Measurements from ENCODE around the gene PHF21A.
"Not testable (repeated sequence)": the region's sequence is repeated elsewhere in the genome, so short reads cannot be mapped to it uniquely, and the experiment has no call there.

The PHF21A gene

DNA sequence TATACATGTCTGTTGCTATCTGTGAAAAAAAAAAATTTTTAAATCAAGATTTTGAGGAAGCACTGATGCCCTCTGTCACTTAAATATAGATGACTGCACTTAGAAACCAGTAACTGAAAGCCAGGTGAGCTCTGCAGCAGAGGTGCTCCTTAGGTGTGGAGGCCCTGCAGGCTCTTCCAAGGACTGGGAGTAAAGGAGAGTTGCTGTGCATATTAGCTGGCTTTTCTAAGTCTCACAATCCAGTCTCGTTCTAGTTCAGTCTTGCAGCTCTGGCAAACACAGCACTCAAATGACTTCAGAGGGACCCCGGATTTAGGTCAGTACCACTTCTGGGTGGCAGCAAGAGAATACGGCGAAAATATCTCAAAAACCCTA, 137.8 kb downstream of the PHF21A start:
- no peak for DNase-seq (ENCODE audit: low spot score)

DNA sequence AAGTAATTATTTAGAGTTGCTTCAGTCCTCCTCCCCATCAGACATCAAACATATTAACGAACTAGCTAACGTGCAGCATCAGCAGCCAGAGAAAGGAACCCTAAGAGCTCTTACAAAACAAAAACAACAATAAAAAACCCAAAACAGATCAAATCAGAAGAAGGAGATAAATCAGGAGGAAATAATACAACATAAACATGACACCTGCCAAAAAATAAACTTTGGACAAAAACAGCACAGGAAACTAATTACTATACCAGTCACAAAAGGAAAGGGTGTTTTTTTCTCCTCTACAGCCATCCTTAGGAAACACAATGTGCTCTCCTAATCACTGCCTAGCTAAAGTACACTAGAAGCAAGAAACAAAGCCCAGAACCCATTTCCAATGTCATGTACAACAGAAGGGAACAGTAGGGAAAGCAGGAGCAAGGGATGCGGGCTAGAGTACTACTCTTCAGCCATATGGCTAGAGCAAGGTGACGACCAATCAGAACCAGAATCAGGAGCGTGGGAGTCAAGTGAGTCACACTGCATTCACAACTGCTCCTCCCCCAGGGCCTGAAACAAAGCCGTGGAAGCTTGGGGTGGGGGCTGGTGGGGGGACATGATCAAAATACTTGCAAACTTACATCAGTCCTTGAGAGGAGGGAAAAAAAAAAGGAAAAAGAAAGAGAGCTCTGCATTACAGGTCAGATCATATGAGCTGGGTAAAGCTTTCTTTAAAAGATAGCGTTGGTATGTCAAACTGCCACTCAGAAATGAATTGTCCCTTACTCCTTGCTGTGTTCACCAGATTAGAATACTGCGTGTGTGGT, 138.4 kb downstream of the PHF21A start:
- DNase-seq (ENCODE audit: low spot score) = no peak

DNA sequence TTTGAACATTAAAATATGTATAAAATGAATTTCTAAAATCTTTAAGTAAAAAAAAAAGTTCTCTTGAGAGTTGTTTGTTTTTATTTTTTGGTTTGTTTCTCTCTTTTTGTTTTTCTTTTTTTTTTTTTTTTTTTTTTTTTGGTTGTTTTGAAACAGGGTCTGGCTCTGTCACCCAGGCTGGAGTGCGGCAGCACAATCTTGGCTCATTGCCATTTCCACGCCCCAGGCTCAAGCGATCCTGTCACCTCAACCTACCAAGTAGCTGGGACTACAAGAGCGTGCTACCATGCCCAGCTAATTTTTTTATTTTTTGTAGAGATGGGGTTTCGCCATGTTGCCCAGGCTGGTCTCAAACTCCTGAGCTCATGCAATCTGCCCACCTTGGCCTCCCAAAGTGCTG, 139.4 kb downstream of the PHF21A start:
- not testable (repeated sequence) for DNase-seq (ENCODE audit: low spot score)

DNA sequence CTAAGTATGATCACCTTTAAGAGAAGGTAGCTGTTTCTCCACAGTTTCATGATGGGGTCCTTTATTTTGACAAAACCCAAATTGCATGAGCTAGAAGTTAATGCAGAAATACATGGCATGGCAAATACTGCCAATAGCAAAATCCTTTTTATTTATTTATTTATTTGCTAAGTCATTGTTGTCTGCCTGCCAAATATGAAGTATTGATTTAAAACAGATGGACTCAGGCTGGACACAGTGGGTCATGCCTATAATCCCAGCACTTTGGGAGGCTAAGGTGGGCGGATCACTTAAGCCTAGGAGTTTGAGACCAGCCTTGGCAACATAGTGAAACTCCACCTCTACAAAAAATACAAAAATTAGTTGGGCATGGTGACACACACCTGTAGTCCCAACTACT, 146.4 kb downstream of the PHF21A start:
- DNase-seq (ENCODE audit: low spot score) = no peak

DNA sequence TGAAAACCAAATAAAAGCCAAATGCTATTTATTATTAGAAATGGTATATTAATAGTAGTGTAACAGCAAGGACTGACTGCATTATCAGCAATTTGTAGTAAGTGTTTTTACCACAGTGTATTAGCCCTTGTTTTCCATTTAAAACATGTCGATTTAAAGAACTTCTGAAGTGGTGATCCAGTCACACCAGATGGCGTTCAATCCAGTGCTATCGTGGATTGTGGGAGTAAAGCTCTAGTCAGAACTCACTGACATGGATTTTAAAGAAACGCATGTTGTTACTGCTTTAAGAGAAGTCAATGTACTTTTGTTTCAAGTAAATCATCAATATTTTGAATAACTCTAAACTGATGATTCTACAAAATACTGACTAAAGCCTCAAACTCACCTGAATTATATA, 147.7 kb downstream of the PHF21A start:
- DNase-seq (ENCODE audit: low spot score) = no peak

DNA sequence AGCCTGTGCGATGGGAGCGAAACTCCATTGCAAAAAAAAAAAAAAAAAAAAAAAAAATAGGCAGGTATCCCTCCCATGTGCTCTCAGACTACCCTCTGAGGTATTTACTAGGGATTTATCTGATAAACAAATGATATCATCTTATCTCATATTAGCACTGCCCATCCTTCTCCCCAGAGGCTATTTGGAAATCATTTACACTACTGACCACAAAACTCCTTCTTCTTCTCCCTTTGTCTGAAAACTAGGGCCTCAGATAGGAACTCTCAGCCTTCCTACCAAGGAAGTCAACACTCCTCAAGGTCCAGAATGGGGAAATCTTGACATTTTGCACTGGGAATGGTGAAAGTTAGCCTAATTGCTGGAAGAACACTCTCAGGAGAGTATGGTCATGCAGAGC, 152.4 kb downstream of the PHF21A start:
- DNase-seq (ENCODE audit: low spot score) = no peak

DNA sequence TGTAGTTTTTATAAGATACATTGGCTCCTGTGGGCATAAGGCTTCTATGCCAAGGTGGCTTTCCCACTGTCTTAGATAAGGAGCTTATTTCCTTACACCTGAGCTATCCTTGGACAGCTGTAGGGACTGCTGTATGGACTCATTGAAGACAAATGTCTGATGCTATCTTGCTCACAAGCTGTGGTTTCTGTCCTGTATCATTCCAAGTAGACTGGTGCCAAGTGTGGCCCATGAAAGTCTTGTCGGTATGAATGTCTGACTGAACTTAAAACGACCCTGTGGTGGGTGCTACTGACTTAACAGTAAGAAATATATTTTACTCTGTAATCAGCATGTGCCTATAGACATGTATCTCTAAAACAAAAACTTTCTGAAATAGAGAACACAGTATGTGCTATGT, 153.7 kb downstream of the PHF21A start:
- no peak for DNase-seq (ENCODE audit: low spot score)

DNA sequence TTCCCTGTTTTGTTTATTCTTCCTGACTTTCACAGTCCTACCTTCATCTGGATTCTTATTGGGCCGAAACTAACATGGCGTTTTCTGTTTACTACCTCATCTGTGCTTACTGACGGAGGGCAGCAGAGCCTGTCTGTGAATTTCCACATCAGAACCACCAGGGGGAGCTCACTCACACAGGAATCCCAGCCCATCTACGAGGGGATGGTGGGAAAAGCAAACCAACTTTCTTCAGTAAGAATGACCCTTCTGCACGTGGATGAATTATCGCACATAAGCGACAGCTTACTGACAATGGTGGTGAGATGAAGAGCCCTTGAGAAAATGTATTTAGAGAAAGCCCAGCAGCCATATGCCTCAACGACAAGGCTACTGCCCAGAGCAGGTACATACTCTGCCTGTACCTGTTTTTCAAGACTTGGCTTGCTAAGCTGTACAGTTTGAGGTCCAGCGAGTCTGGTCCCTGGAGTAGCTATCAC, 156.3 kb downstream of the PHF21A start:
- DNase-seq (ENCODE audit: low spot score) = peak; percentile 69

DNA sequence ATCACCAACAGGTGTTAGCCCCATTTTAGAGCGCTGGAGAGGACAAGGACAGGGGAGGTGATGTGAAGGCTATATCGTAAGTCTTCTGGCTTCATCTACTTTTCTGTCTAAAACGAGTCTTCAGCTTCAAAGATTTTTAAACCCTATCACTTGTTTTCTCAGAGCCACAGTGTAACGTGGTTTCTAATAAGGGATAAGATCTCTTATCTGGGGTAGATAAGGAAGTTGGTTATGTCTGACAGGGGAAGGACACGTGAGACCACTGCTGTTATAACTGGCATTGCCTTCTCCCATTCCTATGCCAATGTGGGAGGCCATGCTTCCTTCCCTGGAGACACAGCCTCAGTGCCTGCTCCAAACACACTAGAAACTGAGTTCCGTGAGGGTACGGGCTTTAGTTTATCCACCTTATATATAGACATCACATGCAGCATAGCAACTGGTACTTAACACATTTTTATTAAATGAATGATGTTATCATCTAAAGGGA, 159.5 kb downstream of the PHF21A start:
- no peak for DNase-seq (ENCODE audit: low spot score)

DNA sequence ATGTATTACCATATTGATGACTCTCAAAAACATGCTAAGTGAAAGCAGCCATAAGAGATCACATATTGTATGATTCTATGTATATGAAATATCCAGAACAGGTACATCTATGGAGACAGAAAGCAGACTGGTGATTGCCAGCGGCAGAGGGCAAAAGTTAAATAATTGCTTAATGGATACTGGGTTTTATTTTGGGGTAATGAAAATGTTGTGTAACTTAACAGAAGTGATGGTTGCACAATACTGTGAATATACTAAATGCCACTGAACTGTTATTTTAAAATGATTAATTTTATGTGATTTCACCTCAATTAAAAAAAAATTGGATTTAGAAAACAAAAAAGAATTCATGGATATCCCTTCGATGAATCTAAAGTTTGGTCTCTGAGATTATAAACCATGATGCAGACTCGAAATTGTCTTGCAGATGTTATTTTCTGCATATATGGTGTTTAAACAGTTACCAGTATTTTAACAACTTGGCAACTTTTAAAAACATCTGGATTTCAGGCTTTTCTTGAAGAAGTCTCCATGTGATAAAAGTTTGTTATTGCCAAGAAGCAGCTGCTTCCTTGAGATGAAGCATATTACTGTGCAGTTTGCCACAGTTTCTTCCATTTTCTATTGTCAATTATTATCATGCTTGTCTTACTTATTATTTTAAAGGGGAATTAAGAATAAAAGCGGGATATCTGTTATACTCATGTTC, 160.7 kb downstream of the PHF21A start:
- DNase-seq (ENCODE audit: low spot score) = no peak

DNA sequence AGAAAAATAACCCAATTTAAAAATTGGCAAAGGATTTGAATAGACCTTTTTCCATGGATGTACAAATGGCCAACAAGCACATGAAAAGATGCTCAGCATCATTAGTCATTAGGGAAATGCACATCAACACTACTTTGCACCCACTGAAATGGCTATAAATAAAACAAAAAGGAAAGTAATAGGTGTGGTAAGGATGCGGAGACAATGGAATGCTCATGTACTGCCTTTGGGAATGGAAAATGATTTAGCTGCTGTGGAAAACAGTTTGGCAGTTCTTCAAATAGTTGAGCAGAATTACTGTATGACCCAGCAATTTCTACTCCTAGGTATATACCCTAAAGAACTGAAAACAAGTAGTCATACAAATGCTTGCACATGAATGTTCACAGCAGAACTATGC, 161.4 kb downstream of the PHF21A start:
- DNase-seq (ENCODE audit: low spot score) = no peak

DNA sequence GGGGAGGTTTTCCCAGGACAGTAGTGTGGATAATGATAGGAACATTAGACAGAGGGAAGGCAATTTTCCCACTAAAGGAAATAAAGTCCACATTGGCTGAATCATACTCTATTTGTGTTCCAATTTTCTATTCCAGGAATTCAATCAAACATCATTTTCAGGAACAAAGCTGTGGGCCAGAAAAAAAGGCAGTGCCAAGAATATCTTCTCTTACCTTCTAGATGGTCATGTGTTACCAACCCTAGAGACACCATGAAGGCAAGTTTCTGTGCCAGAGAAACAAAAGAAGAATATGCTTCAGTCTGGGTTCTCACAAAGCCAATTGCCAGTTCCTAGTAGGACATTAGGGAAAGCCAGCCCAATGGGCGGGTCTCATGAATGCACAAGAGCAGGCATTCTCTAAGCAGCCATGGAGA, 171.3 kb downstream of the PHF21A start:
- DNase-seq (ENCODE audit: low spot score) = no peak

DNA sequence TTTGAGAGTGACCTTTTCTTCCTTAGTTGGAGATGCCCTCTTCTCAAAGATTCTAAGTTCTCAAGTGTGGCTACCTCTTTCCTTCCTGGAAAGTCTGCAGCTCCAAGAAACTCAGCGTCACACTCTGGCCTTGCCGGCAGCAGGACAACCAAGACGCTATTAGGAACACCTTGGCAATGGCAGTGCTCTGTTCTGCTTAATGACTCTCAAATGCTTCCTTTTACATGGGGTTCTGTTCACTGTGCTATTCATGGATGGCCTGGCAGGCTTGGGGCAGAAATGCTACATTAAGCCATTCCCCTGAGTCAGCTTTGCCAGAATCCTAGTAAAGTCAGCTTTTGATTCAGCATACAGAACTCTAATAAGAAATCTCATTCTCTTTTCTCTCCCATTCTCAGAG, 172.9 kb downstream of the PHF21A start:
- DNase-seq (ENCODE audit: low spot score) = no peak

DNA sequence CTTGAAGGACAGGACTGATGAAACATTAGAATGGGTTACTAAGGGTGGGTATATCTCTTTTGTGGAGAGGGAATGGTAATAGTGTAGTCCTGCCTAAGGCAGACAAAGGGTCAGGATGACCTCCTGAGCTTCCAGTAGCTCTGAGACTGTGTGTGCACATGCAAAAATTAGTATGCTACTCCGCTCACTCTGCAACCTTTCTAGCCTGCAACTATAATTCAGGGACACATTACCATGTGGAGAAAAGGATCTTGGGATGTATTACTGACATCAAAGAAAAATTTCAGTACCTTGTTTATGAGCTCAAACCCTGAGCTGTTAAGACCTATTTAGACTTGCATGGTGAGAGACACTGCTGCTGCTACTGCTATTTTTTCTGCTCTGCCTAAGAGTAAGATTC, 173.4 kb downstream of the PHF21A start:
- no peak for DNase-seq (ENCODE audit: low spot score)

DNA sequence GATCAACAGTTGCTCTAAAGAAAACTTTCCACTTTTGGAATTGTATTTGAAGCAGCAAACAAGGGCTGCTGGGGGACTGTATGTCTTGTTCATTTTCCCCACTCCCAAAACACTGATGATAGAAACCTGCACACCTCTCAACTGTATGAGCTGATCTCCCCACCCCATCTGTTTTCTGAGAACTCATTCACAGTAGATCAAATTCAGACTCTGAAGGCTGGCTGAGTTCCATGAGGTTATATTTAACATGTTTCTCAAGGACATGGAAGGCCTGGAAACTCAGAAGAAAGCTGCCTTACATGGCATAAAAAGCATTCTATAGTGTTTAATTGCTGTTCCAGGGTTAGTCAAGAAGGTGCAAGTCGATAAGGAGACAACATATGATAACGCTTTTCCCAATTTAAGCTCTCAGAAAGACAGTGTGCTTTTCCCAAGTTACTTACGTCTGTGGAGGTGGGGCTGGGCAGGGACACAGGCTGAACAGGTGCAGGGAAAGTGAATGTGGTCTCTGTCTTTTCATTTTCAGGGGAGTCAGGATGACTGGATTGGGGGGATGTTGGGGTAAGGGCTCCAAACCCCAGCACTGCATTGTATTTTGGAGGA, 175.8 kb downstream of the PHF21A start:
- DNase-seq (ENCODE audit: low spot score) = no peak

DNA sequence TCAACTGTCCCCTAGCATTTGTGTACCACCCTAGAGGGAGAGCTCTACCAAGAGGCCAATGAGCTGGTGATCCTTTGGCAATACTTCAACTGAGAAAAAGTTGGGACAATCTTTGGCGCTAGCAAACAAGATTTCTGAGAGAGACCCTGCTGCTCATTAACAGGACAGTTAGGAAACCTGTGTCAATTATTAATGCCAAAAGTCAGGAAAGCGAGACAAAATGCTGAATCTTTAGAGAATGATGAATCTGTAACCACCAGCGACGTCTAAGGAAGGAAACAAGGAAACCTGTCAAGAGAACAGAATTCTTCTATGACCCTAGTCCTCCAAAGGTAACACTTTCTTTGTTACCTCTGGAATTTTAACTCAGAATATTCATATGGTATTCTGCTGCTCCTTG, 178.9 kb downstream of the PHF21A start:
- DNase-seq (ENCODE audit: low spot score) = no peak

DNA sequence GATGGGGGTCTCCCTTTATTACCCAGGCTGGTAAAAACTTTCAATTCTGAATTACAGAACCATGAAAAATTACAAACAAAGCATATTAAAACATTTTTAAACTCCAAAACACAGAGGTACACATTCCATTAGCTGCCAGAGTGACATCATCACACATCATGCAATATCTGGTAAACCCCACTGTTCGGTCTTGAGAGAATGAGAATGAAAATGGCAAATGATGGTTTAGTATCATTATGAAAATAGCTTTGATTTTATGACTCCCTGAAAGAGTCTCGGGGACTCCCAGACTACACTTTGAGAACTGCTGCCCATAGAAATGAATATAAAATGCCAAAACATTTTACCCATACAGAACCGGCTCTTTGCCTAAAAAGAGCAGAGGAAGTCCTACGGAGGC, 180.0 kb downstream of the PHF21A start:
- DNase-seq (ENCODE audit: low spot score) = no peak

DNA sequence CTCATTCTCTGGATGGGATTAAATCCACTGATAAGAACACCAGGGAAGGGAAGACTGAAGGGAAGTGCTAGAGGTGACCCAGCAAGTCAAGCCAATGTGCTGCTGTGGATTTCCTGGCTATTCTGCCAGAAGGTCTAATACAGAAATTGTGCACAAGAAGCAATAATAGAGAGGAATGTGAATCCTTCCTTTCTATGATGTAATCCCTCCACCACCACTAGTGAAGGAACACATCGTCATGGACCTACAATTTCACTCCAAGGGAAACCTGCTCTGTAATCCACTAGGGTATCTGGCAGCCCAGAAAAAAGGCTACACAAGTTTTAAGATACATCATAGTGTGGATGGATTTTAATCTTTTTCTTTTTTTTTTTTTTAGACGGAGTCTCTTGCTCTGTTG, 181.4 kb downstream of the PHF21A start:
- no peak for DNase-seq (ENCODE audit: low spot score)

DNA sequence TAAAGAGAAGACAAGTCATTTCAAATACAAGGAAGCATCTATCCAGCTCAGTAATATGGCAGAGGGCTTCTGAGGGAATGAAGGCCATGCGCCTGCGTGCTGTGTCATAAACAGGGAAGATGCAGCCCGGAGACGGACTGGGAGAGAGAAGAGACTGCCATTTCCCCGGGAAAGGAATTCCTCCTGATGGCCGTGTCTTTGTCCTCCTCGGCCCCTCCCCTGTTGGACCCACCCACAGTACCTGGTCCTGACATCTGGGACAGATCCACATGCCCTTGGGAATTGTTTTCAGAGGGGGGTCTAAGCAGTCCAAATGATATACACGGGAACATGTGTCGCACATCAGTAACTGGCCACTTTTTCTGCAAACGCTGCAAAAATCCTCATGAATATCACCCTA, 183.3 kb downstream of the PHF21A start:
- no peak for DNase-seq (ENCODE audit: low spot score)

DNA sequence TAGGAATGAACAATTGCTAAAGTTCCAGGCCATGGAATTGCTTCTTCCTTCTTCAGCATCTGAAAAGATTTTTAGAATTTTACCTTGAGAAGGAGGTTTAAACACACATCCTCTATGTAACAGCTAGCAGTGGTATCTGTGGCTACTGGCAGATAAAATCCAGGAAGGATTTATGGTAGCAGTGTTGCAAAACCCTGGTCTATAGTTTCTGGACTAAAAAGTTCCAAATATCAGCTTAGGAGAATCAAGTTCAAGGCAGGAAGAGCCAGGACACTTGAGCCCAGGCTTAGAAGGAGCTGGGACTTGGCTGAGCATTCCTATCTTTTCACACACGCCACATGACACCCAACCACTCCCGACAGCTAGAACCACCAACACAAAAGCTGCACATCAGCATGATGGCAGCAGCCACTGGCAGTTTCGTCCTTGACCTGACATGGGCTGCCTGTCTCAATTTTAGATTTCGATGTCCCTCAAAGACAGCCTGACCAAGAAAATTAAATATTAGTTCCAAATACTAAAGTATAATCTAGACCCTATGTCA, 184.7 kb downstream of the PHF21A start:
- no peak for DNase-seq (ENCODE audit: low spot score)

DNA sequence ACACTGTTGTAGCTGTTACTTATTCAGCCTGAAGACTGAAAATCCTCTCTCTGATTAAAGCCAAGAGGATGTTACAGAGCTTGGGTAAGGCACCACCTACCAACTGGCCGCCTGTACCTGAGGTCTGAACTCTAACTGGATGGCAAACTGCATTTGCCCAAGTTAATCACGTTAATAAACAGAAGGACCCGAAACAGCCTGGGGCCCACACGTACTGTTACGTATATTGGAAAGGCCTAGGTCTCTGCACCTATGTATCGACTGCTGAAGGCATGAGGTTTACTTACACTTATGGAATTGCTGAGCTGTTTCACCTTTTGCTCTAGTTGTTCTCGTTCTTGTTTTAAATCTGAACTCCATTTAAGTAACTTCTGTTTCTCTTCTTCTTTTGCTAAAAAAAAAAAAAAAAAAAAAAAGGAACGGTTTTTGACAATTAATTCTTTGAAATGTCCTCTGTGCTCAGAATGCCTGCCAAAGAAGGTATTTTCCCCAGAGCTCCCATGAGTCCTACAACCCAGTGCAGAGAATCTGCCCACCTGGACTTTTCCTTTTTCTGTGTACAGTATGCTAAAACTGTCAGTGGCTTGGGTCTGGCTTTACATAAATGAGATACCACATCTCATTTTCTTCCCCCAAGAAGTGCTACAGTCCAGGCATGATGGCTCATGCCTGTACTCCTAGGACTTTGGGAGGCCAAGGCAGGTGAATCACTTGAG, 185.7 kb downstream of the PHF21A start:
- no peak for DNase-seq (ENCODE audit: low spot score)

Data from germinal center (tissue), 1 donor.